Retinal pigment epithelial cell (primary cell): ENCODE measurements around the gene FLNC.

ENCODE experiments used
- DNase-seq: peaks from one replicate; pipeline ENCODE4 v3.0.0-alpha.2; 2010; ENCODE audit warnings: low read depth
- H3K4me3 ChIP-seq: 2 replicates; pipeline ENCODE4 v1.5.1; 2011; ENCODE audit warnings: mild to moderate bottlenecking, low read length, control low read depth, moderate library complexity
- CTCF ChIP-seq: conservative IDR thresholded peaks from 2 replicates; pipeline ENCODE4 v1.5.1; 2011; ENCODE audit warnings: low read depth, low read length, control low read depth, inconsistent platforms

FLNC gene

GRCh38 chr7:128891110-128891941 is 61.1 kb downstream of the FLNC start:
- no peak for DNase-seq

GRCh38 chr7:128891942-128892269 is 61.7 kb downstream of the FLNC start:
- TF ChIP-seq CTCF: no peak
- no peak for DNase-seq
- no peak overlapping the region for H3K4me3 ChIP-seq

More at GRCh38 chr7:128891110-128891941, 61.1 kb downstream of the FLNC start:
- TF ChIP-seq CTCF: no peak
- peak overlapping the region; percentile 19 for H3K4me3 ChIP-seq

- no peak for TF ChIP-seq CTCF
These were observed 62.5 kb downstream of the FLNC start for GRCh38 chr7:128892521-128893250.

GRCh38 chr7:128893251-128894100 is 63.3 kb downstream of the FLNC start:
- no peak for TF ChIP-seq CTCF
- no peak overlapping the region for H3K4me3 ChIP-seq
- DNase-seq: no peak

More at GRCh38 chr7:128892521-128893250, 62.5 kb downstream of the FLNC start:
- no peak overlapping the region for H3K4me3 ChIP-seq
- no peak for DNase-seq

- no peak overlapping the region for H3K4me3 ChIP-seq
- DNase-seq: no peak
- no peak for TF ChIP-seq CTCF
These were observed 63.9 kb downstream of the FLNC start for GRCh38 chr7:128894101-128894440.

GRCh38 chr7:128895320-128895719 is 65.1 kb downstream of the FLNC start:
- no peak overlapping the region for H3K4me3 ChIP-seq
- DNase-seq: no peak
- TF ChIP-seq CTCF: no peak
